Transverse colon (tissue), 4 donors: Measurements from ENCODE around the gene NADK2.

Experiments used
- CTCF ChIP-seq, 5 experiments: fragments of 200-600 bp in 3 of 5; fragments of 450-650 bp in 2 of 5; sonication (generic) in 3 of 5; IDR thresholded peaks; 1 replicate in 2 of 5; 2 replicates in 3 of 5; pipeline ENCODE4 v1.5.1; 2016 to 2017; ENCODE audit warnings: antibody characterized with exemption in 5 of 5, inconsistent platforms in 3 of 5, mild to moderate bottlenecking in 2 of 5, moderate library complexity in 1 of 5
- EP300 ChIP-seq: sonication (generic); formaldehyde crosslinking; IDR thresholded peaks from one replicate; pipeline ENCODE4 v1.6.1; 2017; ENCODE audit warnings: antibody characterized with exemption, low read depth
- POLR2A ChIP-seq: fragments of 450-650 bp; IDR thresholded peaks from one replicate; pipeline ENCODE4 v1.6.1; 2016; ENCODE audit warnings: antibody characterized with exemption, mild to moderate bottlenecking, moderate library complexity
- POLR2AphosphoS5 ChIP-seq, 3 donors: sonication (generic); formaldehyde crosslinking; IDR thresholded peaks; one replicate each; pipeline ENCODE4 v1.6.1; 2016; ENCODE audit warnings: antibody characterized with exemption in 3 of 3

- TF ChIP-seq CTCF (IDR thresholded peaks at IDR 0.05) (no peak), POLR2AphosphoS5 (IDR thresholded peaks at IDR 0.05) (no peak), POLR2A (no peak), EP300 (no peak)
Observed at GRCh38 chr5:36170832-36171424, 70.8 kb downstream of the NADK2 start.
